Hepatocyte (in vitro differentiated cells): ENCODE data around the gene CHCT1. TPM values are rescaled to one million over a fixed set of nuclear protein-coding genes. Genes with fewer than 3 reads are reported as not detected.

Source experiments
- DNase-seq: peaks from one replicate; pipeline ENCODE4 v3.0.0-alpha.2; 2016; ENCODE audit warnings: low spot score
- H2AFZ ChIP-seq: fragments of 200-600 bp; sonication (generic); 2 replicates; pipeline ENCODE4 v1.6.0; 2016; ENCODE audit warnings: antibody characterized with exemption, mild to moderate bottlenecking
- H3K27ac ChIP-seq: fragments of 200-600 bp; sonication (generic); 2 replicates; pipeline ENCODE4 v1.5.1; 2016; ENCODE audit warnings: mild to moderate bottlenecking
- H3K27me3 ChIP-seq: fragments of 200-600 bp; sonication (generic); 2 replicates; pipeline ENCODE4 v1.6.1; 2016
- H3K36me3 ChIP-seq: fragments of 200-600 bp; sonication (generic); replicated peaks from 2 replicates; pipeline ENCODE4 v1.5.1; 2016; ENCODE audit warnings: low read depth; ENCODE audit not compliant: insufficient read depth
- H3K4me1 ChIP-seq: fragments of 200-600 bp; sonication (generic); 2 replicates; pipeline ENCODE4 v1.5.1; 2016; ENCODE audit warnings: mild to moderate bottlenecking, moderate library complexity; ENCODE audit not compliant: insufficient read depth
- H3K4me2 ChIP-seq: fragments of 200-600 bp; sonication (generic); 2 replicates; pipeline ENCODE4 v1.6.0; 2016
- H3K4me3 ChIP-seq: fragments of 200-600 bp; sonication (generic); 2 replicates; pipeline ENCODE4 v1.5.1; 2016; ENCODE audit warnings: mild to moderate bottlenecking
- H3K79me2 ChIP-seq: fragments of 200-600 bp; sonication (generic); 2 replicates; pipeline ENCODE4 v1.6.0; 2017; ENCODE audit warnings: mild to moderate bottlenecking
- H3K9me2 ChIP-seq: fragments of 200-600 bp; sonication (generic); replicated peaks from 2 replicates; pipeline ENCODE4 v1.6.0; 2017; ENCODE audit warnings: mild to moderate bottlenecking; ENCODE audit not compliant: insufficient read depth
- H3K9me3 ChIP-seq: fragments of 200-600 bp; sonication (generic); 2 replicates; pipeline ENCODE4 v1.5.1; 2016; ENCODE audit warnings: low read depth, mild to moderate bottlenecking
- H4K20me1 ChIP-seq: fragments of 200-600 bp; sonication (generic); 2 replicates; pipeline ENCODE4 v1.6.0; 2016; ENCODE audit warnings: mild to moderate bottlenecking; ENCODE audit not compliant: insufficient read depth, poor library complexity, severe bottlenecking
- CTCF ChIP-seq: fragments of 200-600 bp; sonication (generic); IDR thresholded peaks from 2 replicates; pipeline ENCODE4 v1.5.1; 2016; ENCODE audit warnings: antibody characterized with exemption, mild to moderate bottlenecking; ENCODE audit not compliant: poor library complexity
- EZH2 ChIP-seq: fragments of 200-600 bp; sonication (generic); IDR thresholded peaks from 2 replicates; pipeline ENCODE4 v1.6.1; 2016; ENCODE audit warnings: antibody characterized with exemption, mild to moderate bottlenecking, borderline replicate concordance
- EZH2phosphoT487 ChIP-seq: fragments of 200-600 bp; sonication (generic); IDR thresholded peaks from one replicate; pipeline ENCODE4 v1.6.1; 2018; ENCODE audit warnings: antibody characterized with exemption, mild to moderate bottlenecking, low read depth, moderate library complexity; ENCODE audit not compliant: unreplicated experiment, severe bottlenecking
- WGBS: methylation state at CpG from one replicate; pipeline ENCODE4 v1.1.6; 2016; ENCODE audit warnings: low lambda C conversion rate; ENCODE audit errors: missing lambda C conversion rate; 5-methylcytosine and 5-hydroxymethylcytosine counted together
- polyA plus RNA-seq: library from polyadenylated mRNA; unstranded; fragments of >200 nt; fragmentation: Nextera tagmentation; extraction: Ambion mirVana; gene quantifications from 2 replicates; pipeline ENCODE4 v1.2.1, GENCODE V29; 2016
- total RNA-seq: library from RNA; depleted of rRNA; stranded (reverse); fragments of >200 nt; gene quantifications from 2 replicates; pipeline ENCODE4 v1.2.3, GENCODE V29; 2014

Gene CHCT1
- total and polyA plus RNA-seq, 2 experiments from 2014 or later = not detected

GRCh38 chr17:60390925-60391470, 31.3 kb upstream of the CHCT1 start:
- peaks cover 34% of the 10 kb centered on the region for H3K4me1 ChIP-seq
- no peak for TF ChIP-seq CTCF
- no peak for TF ChIP-seq EZH2
- no peak for TF ChIP-seq EZH2phosphoT487
- no peaks in the 10 kb centered on the region for H3K27me3 ChIP-seq
- peak; percentile 49 for DNase-seq
- peak overlapping the region; percentile 62 for H2AFZ ChIP-seq
- 1% methylated on average over 15 of the region's 15 CpGs for WGBS
- H3K4me3 ChIP-seq = peak overlapping the region; percentile 58
- H4K20me1 ChIP-seq = peaks cover 40% of the 10 kb centered on the region
- no peaks in the 10 kb centered on the region for H3K9me3 ChIP-seq
- no peaks in the 10 kb centered on the region for H3K36me3 ChIP-seq
- H3K9me2 ChIP-seq = no peaks in the 10 kb centered on the region
- peak overlapping the region; percentile 84 for H3K4me2 ChIP-seq
- peak overlapping the region; percentile 94 for H3K27ac ChIP-seq
- peaks cover 53% of the 10 kb centered on the region for H3K79me2 ChIP-seq

GRCh38 chr17:60391471-60392041, 30.7 kb upstream of the CHCT1 start:
- H3K79me2 ChIP-seq = peaks cover 47% of the 10 kb centered on the region

GRCh38 chr17:60392042-60392844, 30.0 kb upstream of the CHCT1 start, which contains the start of gene USP32:
USP32 (minus strand) TSS chr17:60392133; CDS start chr17:60391939, 194 bp downstream.
- peaks cover 28% of the 10 kb centered on the region for H3K4me1 ChIP-seq
- H3K4me3 ChIP-seq = peak within 1 kb of the TSS; percentile 58
- 3% methylated on average over 25 of the region's 68 CpGs for WGBS
- no peaks in the 10 kb centered on the region for H3K9me3 ChIP-seq
- no peaks in the 10 kb centered on the region for H3K36me3 ChIP-seq
- H3K4me2 ChIP-seq = peak within 1 kb of the TSS; percentile 84
- peak within 1 kb of the TSS; percentile 94 for H3K27ac ChIP-seq
- H3K79me2 ChIP-seq = peaks cover 41% of the 10 kb centered on the region
- no peaks in the 10 kb centered on the region for H3K27me3 ChIP-seq
- peak; percentile 98 for DNase-seq
- peaks cover 28% of the 10 kb centered on the region for H4K20me1 ChIP-seq
- TF ChIP-seq EZH2 (no peak), EZH2phosphoT487 (no peak), CTCF (peak; percentile 32)
- peak within 1 kb of the TSS; percentile 62 for H2AFZ ChIP-seq
- no peaks in the 10 kb centered on the region for H3K9me2 ChIP-seq

More at GRCh38 chr17:60391471-60392041, 30.7 kb upstream of the CHCT1 start:
- peaks cover 29% of the 10 kb centered on the region for H3K4me1 ChIP-seq
- peak overlapping the region; percentile 62 for H2AFZ ChIP-seq
- no peaks in the 10 kb centered on the region for H3K9me3 ChIP-seq
- peak overlapping the region; percentile 84 for H3K4me2 ChIP-seq
- WGBS = under 1% methylated on average over 12 of the region's 36 CpGs
- TF ChIP-seq EZH2phosphoT487 = no peak
- no peak for TF ChIP-seq CTCF
- TF ChIP-seq EZH2 = no peak
- H3K27ac ChIP-seq = peak overlapping the region; percentile 94
- no peaks in the 10 kb centered on the region for H3K36me3 ChIP-seq
- peaks cover 35% of the 10 kb centered on the region for H4K20me1 ChIP-seq
- no peaks in the 10 kb centered on the region for H3K27me3 ChIP-seq
- DNase-seq = peak; percentile 90
- peak overlapping the region; percentile 58 for H3K4me3 ChIP-seq
- H3K9me2 ChIP-seq = no peaks in the 10 kb centered on the region
